A549 treated with dexamethasone at 1 μM for 4 hours (cell line): Measurements from ENCODE around the gene ANKRD30B. TPM values are rescaled to one million over a fixed set of nuclear protein-coding genes. Genes with fewer than 3 reads are reported as not detected.

Experiments used
- total RNA-seq: library from RNA; stranded (reverse); fragments of 200-300 nt; extraction: Qiagen RNA extraction; gene quantifications from 5 replicates; pipeline ENCODE4 v1.2.3, GENCODE V29; 2022

The ANKRD30B gene
- total RNA-seq: not detected in 5 replicates

GRCh38 chr18:14747513-14748474 lies at the start of gene ANKRD30B:
Gene ANKRD30B, plus strand, starts transcription at chr18:14748172. Its CDS starts 248 bp downstream, at chr18:14748420.

Other genes with a start within 250 kb of the ANKRD30B start
- gene POTEC, start 204.6 kb upstream of the ANKRD30B start, total RNA-seq: not detected in 5 replicates